HG03139 (cell line): ENCODE data around the gene POLR2J3.
A peak's percentile ranks its signal among the peaks of the same experiment; 100 is the strongest.
"Not testable (repeated sequence)": the region's sequence is repeated elsewhere in the genome, so short reads cannot be mapped to it uniquely, and the experiment has no call there.

ENCODE experiments used
- ATAC-seq: cut with Tn5 transposase; IDR thresholded peaks from one replicate; pipeline ENCODE4 v1.9.1; 2021; ENCODE audit not compliant: unreplicated experiment

The POLR2J3 gene

GRCh38 chr7:102572261-102573239, at the start of gene POLR2J3:
TSS of gene POLR2J3 (minus strand) at chr7:102572583. CDS start at chr7:102572521, 62 bp downstream.
- ATAC-seq, result peak; percentile 91

- ATAC-seq, result not testable (repeated sequence)
These were observed 45.7 kb upstream of the POLR2J3 start for GRCh38 chr7:102618122-102618521.

GRCh38 chr7:102616507-102617125, 44.2 kb upstream of the POLR2J3 start, which contains the start of gene RASA4:
TSS of gene RASA4 (minus strand) at chr7:102616756. CDS start at chr7:102616689, 67 bp downstream.
- ATAC-seq, result peak; percentile 69

- ATAC-seq, result not testable (repeated sequence)
These were observed 43.5 kb upstream of the POLR2J3 start for GRCh38 chr7:102615930-102616329.

- ATAC-seq, result not testable (repeated sequence)
These were observed 42.5 kb upstream of the POLR2J3 start for GRCh38 chr7:102614873-102615272.

- ATAC-seq, result peak; percentile 11
These were observed 41.9 kb upstream of the POLR2J3 start for GRCh38 chr7:102614346-102614697.

- ATAC-seq, result peak; percentile 56
These were observed 41.4 kb upstream of the POLR2J3 start for GRCh38 chr7:102613575-102614345.

GRCh38 chr7:102611675-102612325, 39.4 kb upstream of the POLR2J3 start:
- not testable (repeated sequence) for ATAC-seq

- peak; percentile 35 for ATAC-seq
These were observed 38.8 kb upstream of the POLR2J3 start for GRCh38 chr7:102611013-102611674.

- ATAC-seq, result not testable (repeated sequence)
These were observed 38.1 kb upstream of the POLR2J3 start for GRCh38 chr7:102610441-102610840.

- not testable (repeated sequence) for ATAC-seq
These were observed 37.4 kb upstream of the POLR2J3 start for GRCh38 chr7:102609734-102610133.

GRCh38 chr7:102606848-102607247, 34.5 kb upstream of the POLR2J3 start:
- ATAC-seq, result not testable (repeated sequence)

- not testable (repeated sequence) for ATAC-seq
These were observed 32.2 kb upstream of the POLR2J3 start for GRCh38 chr7:102604431-102605145.

GRCh38 chr7:102602317-102602716, 29.9 kb upstream of the POLR2J3 start:
- ATAC-seq, result not testable (repeated sequence)

- ATAC-seq, result not testable (repeated sequence)
These were observed 27.3 kb upstream of the POLR2J3 start for GRCh38 chr7:102599699-102600098.

GRCh38 chr7:102596036-102596435, 23.7 kb upstream of the POLR2J3 start:
- ATAC-seq, result not testable (repeated sequence)

- peak; percentile 60 for ATAC-seq
These were observed 21.4 kb upstream of the POLR2J3 start for GRCh38 chr7:102593637-102594334.

- peak; percentile 52 for ATAC-seq
These were observed 20.2 kb upstream of the POLR2J3 start for GRCh38 chr7:102592477-102593019.
